Neural crest cell (in vitro differentiated cells): Measurements from ENCODE around the gene ZNF48. TPM values are rescaled to one million over a fixed set of nuclear protein-coding genes. Genes with fewer than 3 reads are reported as not detected.
A peak's percentile ranks its signal among the peaks of the same experiment; 100 is the strongest.

ENCODE experiments used
- DNase-seq: peaks from one replicate; pipeline ENCODE4 v3.0.0; 2021; ENCODE audit warnings: low read depth, mixed read lengths, low spot score
- H3K27ac Mint-ChIP-seq: one replicate; pipeline ENCODE4 v1.8.0; 2021; ENCODE audit warnings: mild to moderate bottlenecking, mixed read lengths; ENCODE audit not compliant: unreplicated experiment
- H3K27me3 Mint-ChIP-seq: 2 replicates; pipeline ENCODE4 v1.8.0; 2021; ENCODE audit warnings: low read depth, mild to moderate bottlenecking, mixed read lengths
- H3K36me3 Mint-ChIP-seq: 2 replicates; pipeline ENCODE4 v1.8.0; 2021; ENCODE audit warnings: low read depth, mild to moderate bottlenecking, mixed read lengths
- H3K4me1 Mint-ChIP-seq: 2 replicates; pipeline ENCODE4 v1.8.0; 2021; ENCODE audit warnings: mixed read lengths
- H3K4me3 Mint-ChIP-seq: one replicate; pipeline ENCODE4 v1.8.0; 2021; ENCODE audit warnings: mild to moderate bottlenecking, mixed read lengths
- H3K9me3 Mint-ChIP-seq: 2 replicates; pipeline ENCODE4 v1.8.0; 2021; ENCODE audit warnings: mixed read lengths
- CTCF ChIP-seq: fragments of 200-600 bp; sonication (generic); conservative IDR thresholded peaks from 2 replicates; pipeline ENCODE4 v1.5.0; 2021; ENCODE audit warnings: antibody characterized with exemption, mild to moderate bottlenecking
- total RNA-seq: library from RNA; stranded (reverse); gene quantifications from 2 replicates; pipeline ENCODE4 v1.2.1, GENCODE V29; 2021

The ZNF48 gene
- total RNA-seq, 1 donor from 2014 or later = 60.9 TPM

- Mint-ChIP-seq H3K27ac (peak overlapping the region; percentile 86), H3K4me1 (peaks cover 9% of the 10 kb centered on the region), H3K9me3 (no peaks in the 10 kb centered on the region), H3K36me3 (peaks cover 10% of the 10 kb centered on the region), H3K27me3 (no peaks in the 10 kb centered on the region), H3K4me3 (no peak overlapping the region)
- no peak for DNase-seq
- no peak for TF ChIP-seq CTCF
These were observed 34.0 kb upstream of the ZNF48 start for GRCh38 chr16:30361180-30361579.

- H3K4me3 Mint-ChIP-seq = peak overlapping the region; percentile 41
- TF ChIP-seq CTCF = no peak
- no peak for DNase-seq
- H3K4me1 Mint-ChIP-seq = peaks cover 37% of the 10 kb centered on the region
- H3K36me3 Mint-ChIP-seq = peaks cover 7% of the 10 kb centered on the region
- peak overlapping the region; percentile 30 for H3K27ac Mint-ChIP-seq
- no peaks in the 10 kb centered on the region for H3K27me3 Mint-ChIP-seq
- no peaks in the 10 kb centered on the region for H3K9me3 Mint-ChIP-seq
These were observed 30.0 kb upstream of the ZNF48 start for GRCh38 chr16:30365200-30365599.

GRCh38 chr16:30366511-30366910 lies 28.7 kb upstream of the ZNF48 start:
- H3K4me3 Mint-ChIP-seq = peak overlapping the region; percentile 93
- no peak for TF ChIP-seq CTCF
- H3K27ac Mint-ChIP-seq = no peak overlapping the region
- H3K4me1 Mint-ChIP-seq = peaks cover 45% of the 10 kb centered on the region
- H3K27me3 Mint-ChIP-seq = no peaks in the 10 kb centered on the region
- no peaks in the 10 kb centered on the region for H3K9me3 Mint-ChIP-seq
- no peak for DNase-seq
- H3K36me3 Mint-ChIP-seq = peaks cover 7% of the 10 kb centered on the region

- Mint-ChIP-seq H3K9me3 (no peaks in the 10 kb centered on the region), H3K27ac (no peak overlapping the region)
These were observed 27.7 kb upstream of the ZNF48 start for GRCh38 chr16:30367349-30368009.

GRCh38 chr16:30368122-30368791 lies 27.0 kb upstream of the ZNF48 start:
- Mint-ChIP-seq H3K27me3 (no peaks in the 10 kb centered on the region), H3K36me3 (no peaks in the 10 kb centered on the region), H3K27ac (peak overlapping the region; percentile 66), H3K9me3 (no peaks in the 10 kb centered on the region), H3K4me1 (peaks cover 55% of the 10 kb centered on the region), H3K4me3 (peak overlapping the region; percentile 93)
- no peak for TF ChIP-seq CTCF
- DNase-seq = no peak

More at GRCh38 chr16:30367349-30368009, 27.7 kb upstream of the ZNF48 start:
- H3K4me1 Mint-ChIP-seq = peaks cover 51% of the 10 kb centered on the region
- no peaks in the 10 kb centered on the region for H3K27me3 Mint-ChIP-seq
- H3K36me3 Mint-ChIP-seq = peaks cover 3% of the 10 kb centered on the region
- no peak for DNase-seq
- peak overlapping the region; percentile 93 for H3K4me3 Mint-ChIP-seq
- TF ChIP-seq CTCF = no peak
